Stomach smooth muscle (tissue), 2 donors: ENCODE data around the gene ATAD1.
"Not testable (repeated sequence)": the region's sequence is repeated elsewhere in the genome, so short reads cannot be mapped to it uniquely, and the experiment has no call there.

ENCODE experiments used
- H3K27ac ChIP-seq: one replicate; pipeline ENCODE4 v1.7.0; 2013; ENCODE audit warnings: mild to moderate bottlenecking, low read length, inconsistent platforms
- H3K27me3 ChIP-seq, 2 donors: one replicate each; pipeline ENCODE4 v1.7.0; 2013; ENCODE audit warnings: low read length in 2 of 2; ENCODE audit not compliant: insufficient read depth in 2 of 2, control insufficient read depth in 1 of 2
- H3K36me3 ChIP-seq, 2 donors: one replicate each; pipeline ENCODE4 v1.7.0; 2013; ENCODE audit warnings: low read length in 2 of 2; ENCODE audit not compliant: control insufficient read depth in 2 of 2, insufficient read depth in 2 of 2
- H3K4me1 ChIP-seq: one replicate; pipeline ENCODE4 v1.7.0; 2013; ENCODE audit warnings: low read length; ENCODE audit not compliant: control insufficient read depth, insufficient read depth
- H3K4me3 ChIP-seq, 2 donors: one replicate each; pipeline ENCODE4 v1.7.0; 2013; ENCODE audit warnings: low read length in 2 of 2
- H3K9ac ChIP-seq, 2 donors: one replicate each; pipeline ENCODE4 v1.7.0; 2013; ENCODE audit warnings: low read length in 2 of 2, mild to moderate bottlenecking in 1 of 2
- H3K9me3 ChIP-seq, 2 donors: one replicate each; pipeline ENCODE4 v1.7.0; 2013; ENCODE audit warnings: low read length in 2 of 2; ENCODE audit not compliant: control insufficient read depth in 2 of 2
- donor health status: healthy.
- donor health status: Pancreatic carcinoma.

Gene ATAD1

DNA sequence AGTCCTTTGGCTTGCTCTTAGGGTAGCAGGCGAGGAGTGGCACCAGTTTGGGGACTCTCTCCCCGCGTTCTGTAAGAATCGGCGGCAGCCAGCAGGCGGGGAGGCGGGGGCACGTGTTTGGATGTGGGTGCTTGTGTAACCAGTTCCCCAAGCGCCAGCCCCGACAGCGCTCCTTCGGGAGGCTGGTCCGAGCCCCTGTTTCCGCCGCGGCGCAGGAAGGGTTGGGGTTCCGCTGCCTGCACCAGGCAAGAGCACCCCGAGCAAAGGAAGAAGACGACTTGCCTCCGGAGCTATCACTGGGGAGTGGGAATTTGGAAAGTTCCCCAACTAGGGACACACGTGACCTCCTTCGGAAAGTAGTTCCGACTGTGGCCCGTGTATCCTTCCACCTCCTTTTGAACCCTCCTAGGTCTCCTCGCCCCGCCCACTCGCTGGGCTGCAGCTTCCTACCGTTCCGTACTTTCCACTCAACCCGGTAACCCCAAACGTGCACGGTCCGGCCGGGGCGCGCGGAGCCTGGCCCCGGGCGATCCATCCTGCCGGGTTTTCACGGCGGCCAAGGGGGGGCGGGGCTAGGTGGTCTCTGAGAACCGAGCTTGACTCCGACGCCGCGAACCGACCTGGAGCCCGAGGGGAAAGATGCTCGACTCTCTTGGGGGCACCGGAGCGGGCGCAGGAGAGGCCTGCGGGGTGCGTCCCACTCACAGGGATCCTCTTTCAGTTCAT is 44.1 kb upstream of the ATAD1 start:
- Histone ChIP-seq H3K4me3 (peak overlapping the region; percentile 93 to 97), H3K27ac (peak overlapping the region; percentile 84), H3K9me3 (no peaks in the 10 kb centered on the region), H3K27me3 (no peaks in the 10 kb centered on the region), H3K36me3 (no peaks in the 10 kb centered on the region), H3K4me1 (peaks cover 10% of the 10 kb centered on the region), H3K9ac (peak overlapping the region; percentile 73 to 83)

DNA sequence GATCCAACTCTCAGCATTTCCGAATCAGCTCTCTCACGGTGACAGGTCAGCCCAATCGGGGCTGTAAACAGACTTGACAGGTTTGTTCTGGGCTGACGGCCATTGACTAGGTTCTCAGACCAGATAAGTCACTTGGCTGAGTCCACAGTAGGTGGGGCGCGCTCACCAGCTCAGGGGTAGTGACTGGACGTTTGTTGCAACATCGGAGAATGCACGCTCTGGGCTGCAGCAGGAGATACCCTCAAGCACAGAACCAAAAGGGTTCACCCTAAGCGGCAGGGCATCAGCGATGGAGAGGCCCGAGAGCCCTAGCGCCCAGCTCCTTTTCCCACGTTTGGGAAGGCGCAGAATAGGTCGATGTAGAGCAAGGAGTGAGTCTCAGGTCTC is 43.5 kb upstream of the ATAD1 start:
- Histone ChIP-seq H3K4me1 (peaks cover 10% of the 10 kb centered on the region), H3K4me3 (peak overlapping the region; percentile 93 to 97), H3K27ac (peak overlapping the region; percentile 84), H3K9ac (peak overlapping the region; percentile 72 to 73), H3K27me3 (no peaks in the 10 kb centered on the region), H3K9me3 (no peaks in the 10 kb centered on the region), H3K36me3 (no peaks in the 10 kb centered on the region)

DNA sequence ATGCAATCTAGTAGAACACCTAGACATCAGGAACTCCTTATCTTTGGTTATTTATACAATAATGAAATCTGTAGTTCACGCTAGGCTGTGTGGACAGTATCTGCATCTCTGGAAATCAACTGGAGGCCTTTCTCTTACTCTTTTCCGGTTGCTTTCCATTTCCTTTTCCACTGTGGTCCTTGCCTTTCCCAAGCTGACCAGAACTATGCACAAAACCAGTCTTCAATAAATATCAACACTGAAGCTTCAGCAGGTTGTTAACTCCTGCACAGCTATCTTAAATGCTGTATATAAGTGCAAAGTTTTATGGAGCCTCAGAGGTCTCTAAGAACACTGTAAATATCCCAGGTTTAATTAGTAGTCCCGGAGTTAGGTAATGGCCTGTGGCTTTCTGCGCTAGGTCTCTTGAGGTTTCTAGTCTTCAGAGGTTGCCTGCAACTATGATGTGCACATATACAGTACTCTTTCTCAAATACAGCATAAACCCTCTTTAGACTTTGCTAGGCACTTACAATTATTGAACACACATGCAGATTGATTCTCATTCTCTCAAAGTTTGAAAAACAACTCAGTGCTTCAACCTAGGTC is 42.9 kb upstream of the ATAD1 start:
- H3K27ac ChIP-seq, result peak overlapping the region; percentile 84
- H3K27me3 ChIP-seq, result no peaks in the 10 kb centered on the region
- no peaks in the 10 kb centered on the region for H3K36me3 ChIP-seq
- peak overlapping the region in 1 of 2 donors; percentile 93 for H3K4me3 ChIP-seq
- H3K9ac ChIP-seq, result no peak overlapping the region
- H3K9me3 ChIP-seq, result no peaks in the 10 kb centered on the region
- peaks cover 10% of the 10 kb centered on the region for H3K4me1 ChIP-seq

DNA sequence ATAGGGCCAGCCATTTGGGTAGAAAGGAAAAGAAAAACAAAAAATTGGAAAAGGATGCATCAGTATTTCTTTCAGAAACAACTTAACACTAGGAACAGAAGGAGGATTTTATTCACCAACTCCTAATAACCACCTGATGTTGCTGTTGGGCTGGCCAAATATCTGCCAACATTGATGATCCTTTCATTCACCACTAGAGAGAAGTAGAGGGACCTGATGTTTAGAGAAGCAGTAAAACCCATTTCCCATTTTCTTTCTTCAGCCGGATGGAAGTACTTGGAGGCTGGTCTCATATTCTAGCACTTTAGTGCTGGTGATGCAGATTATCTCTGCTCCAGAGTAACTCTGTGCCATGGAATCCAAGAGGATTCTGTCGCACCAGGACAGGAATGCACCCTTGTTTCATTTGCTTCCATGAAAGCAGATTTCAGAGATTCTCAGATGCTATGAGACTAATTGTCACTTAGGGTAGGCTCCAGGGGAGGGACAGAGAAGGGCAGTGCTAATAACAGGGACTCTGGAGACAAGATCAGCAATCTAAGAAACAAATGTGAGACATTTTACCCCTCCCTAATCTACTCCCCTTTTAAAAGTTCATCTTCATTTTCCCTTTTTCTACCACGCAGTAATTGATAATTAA is 42.2 kb upstream of the ATAD1 start:
- H3K9ac ChIP-seq, result no peak overlapping the region
- peaks cover 10% of the 10 kb centered on the region for H3K4me1 ChIP-seq
- H3K27me3 ChIP-seq, result no peaks in the 10 kb centered on the region
- H3K27ac ChIP-seq, result no peak overlapping the region
- no peaks in the 10 kb centered on the region for H3K9me3 ChIP-seq
- no peak overlapping the region for H3K4me3 ChIP-seq
- no peaks in the 10 kb centered on the region for H3K36me3 ChIP-seq

DNA sequence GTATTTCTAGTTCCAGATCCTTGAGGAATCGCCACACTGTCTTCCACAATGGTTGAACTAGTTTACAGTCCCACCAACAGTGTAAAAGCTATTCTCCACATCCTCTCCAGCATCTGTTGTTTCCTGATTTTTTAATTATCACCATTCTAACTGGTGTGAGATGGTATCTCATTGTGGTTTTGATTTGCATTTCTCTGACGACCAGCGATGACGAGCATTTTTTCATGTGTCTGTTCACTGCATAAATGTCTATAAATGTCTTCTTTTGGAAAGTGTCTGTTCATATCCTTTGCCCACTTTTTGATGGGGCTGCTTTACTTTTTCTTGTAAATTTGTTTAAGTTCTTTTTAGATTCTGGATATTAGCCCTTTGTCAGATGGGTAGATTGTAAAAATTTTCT is 37.6 kb upstream of the ATAD1 start:
- H3K27ac ChIP-seq, H3K36me3 ChIP-seq, H3K4me3 ChIP-seq, H3K27me3 ChIP-seq, H3K4me1 ChIP-seq, H3K9ac ChIP-seq, H3K9me3 ChIP-seq: not testable (repeated sequence)

DNA sequence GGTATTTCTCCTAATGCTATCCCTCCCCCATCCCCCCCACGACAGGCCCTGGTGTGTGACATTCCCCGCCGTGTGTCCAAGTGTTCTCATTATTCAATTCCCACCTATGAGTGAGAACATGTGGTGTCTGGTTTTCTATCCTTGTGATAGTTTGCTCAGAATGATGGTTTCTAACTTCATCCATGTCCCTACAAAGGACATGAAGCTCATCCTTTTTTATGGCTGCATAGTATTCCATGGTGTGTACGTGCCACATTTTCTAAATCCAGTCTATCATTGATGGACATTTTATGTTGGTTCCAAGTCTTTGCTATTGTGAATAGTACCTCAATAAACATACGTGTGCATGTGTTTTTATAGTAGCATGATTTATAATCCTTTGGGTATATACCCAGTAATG is 37.2 kb upstream of the ATAD1 start:
- not testable (repeated sequence) for H3K27me3 ChIP-seq, H3K27ac ChIP-seq, H3K9me3 ChIP-seq, H3K36me3 ChIP-seq, H3K4me1 ChIP-seq, H3K9ac ChIP-seq, H3K4me3 ChIP-seq

DNA sequence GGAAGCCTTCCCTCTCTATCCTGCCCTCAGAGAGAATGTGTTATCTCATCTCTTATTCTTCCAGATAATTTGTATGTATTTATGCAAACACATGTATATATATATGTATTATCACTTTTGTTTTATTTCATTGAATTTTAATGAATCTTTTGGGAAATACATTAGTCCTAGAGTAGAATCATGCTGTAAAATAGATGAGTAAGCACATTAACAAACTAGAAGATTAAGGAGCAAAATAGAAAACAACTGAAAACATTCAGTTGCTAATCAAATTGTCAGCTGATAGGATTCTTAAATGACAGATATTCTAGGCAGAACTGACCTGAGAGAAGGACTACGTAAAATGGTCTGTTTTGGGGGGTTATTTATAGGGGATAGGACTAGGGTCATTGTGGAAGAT is 34.1 kb upstream of the ATAD1 start:
- Histone ChIP-seq H3K27ac (no peak overlapping the region), H3K4me3 (no peak overlapping the region), H3K9me3 (no peaks in the 10 kb centered on the region), H3K4me1 (no peaks in the 10 kb centered on the region), H3K27me3 (no peaks in the 10 kb centered on the region), H3K36me3 (no peaks in the 10 kb centered on the region), H3K9ac (no peak overlapping the region)

DNA sequence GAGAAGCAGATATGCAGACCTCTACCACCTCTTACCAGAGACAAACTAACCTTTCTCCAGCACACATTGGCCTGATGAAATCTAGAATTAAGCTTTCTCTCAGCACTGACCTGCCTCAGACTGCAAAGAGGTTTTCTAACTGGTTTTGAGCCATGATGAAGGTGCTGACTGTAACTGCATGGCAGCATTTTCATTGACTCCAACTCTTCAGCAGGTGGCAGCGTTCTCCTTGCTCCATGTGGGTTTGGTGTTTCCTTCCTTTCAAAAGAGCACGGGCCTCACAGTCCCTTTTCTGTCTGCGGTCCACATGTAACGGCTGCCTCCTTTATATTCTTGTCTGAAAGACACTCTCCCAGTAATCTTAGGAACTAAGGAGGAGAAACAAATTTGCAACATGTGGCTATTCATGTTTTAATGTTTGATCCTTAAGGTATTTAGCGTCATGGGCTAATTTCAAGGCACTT is 32.7 kb upstream of the ATAD1 start:
- peak overlapping the region; percentile 14 to 41 for H3K9ac ChIP-seq
- no peaks in the 10 kb centered on the region for H3K36me3 ChIP-seq

DNA sequence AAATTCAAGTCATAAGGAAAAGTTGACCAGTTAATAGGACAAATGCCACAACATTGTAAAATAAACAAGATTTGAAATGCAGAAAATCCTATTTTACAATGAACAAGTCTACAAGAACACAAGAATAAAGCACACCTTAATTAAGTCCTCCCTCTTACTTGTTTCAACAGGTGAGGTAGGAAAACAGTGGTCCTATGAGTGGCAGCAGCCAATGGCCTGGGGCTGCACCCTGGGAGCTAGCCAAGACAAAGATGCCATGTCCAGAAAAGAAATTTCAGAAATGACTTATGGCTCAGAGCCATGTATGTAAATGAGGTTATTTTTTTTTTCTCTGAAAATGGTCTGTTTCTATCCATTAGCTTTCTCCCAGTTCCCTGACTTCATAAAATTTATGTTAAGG is 31.0 kb upstream of the ATAD1 start:
- no peak overlapping the region for H3K27ac ChIP-seq
- H3K36me3 ChIP-seq, result no peaks in the 10 kb centered on the region
- H3K4me1 ChIP-seq, result no peaks in the 10 kb centered on the region
- no peaks in the 10 kb centered on the region for H3K9me3 ChIP-seq
- H3K9ac ChIP-seq, result no peak overlapping the region
- H3K27me3 ChIP-seq, result no peaks in the 10 kb centered on the region
- H3K4me3 ChIP-seq, result no peak overlapping the region

More for the DNA sequence above, 32.7 kb upstream of the ATAD1 start:
- Histone ChIP-seq H3K9me3 (no peaks in the 10 kb centered on the region), H3K4me1 (no peaks in the 10 kb centered on the region), H3K27ac (no peak overlapping the region), H3K4me3 (no peak overlapping the region), H3K27me3 (no peaks in the 10 kb centered on the region)

DNA sequence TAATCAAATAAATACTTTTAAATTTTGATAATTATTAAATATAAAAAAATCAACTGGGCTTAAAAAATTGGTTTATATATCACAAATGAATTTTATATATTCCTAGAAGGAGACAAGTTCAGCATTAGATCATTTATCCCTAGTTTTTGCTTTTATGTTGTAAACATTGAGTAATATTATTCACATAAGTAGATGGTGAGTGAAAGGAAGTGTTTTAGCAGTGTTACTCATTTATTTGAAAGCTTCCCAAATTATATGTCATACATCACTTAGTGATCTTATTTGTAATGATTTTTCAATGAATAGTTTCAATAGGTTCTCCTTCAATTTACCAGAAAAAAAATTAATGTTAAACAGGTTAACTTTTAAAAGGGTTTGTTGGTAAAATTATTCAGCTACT is 29.5 kb upstream of the ATAD1 start:
- Histone ChIP-seq H3K4me3 (no peak overlapping the region), H3K9ac (no peak overlapping the region), H3K27ac (no peak overlapping the region), H3K4me1 (no peaks in the 10 kb centered on the region), H3K36me3 (no peaks in the 10 kb centered on the region), H3K9me3 (no peaks in the 10 kb centered on the region), H3K27me3 (no peaks in the 10 kb centered on the region)

DNA sequence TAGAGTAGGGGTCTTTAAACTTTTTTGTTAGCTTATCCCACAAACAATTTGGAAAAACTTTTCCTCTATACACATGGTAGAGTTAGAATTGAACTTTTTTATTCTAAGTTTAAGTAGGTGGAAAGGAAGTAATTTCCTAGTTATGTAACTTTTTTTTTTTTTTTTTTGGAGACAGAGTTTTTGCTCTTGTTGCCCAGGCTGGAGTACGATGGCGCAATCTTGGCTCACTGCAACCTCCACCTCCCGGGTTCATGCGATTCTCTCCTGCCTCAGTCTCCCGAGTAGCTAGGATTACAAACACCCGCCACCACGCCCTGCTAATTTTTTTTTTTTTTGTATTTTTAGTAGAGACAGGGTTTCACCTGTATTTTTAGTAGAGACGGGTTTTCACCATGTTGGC is 28.7 kb upstream of the ATAD1 start:
- not testable (repeated sequence) for H3K4me1 ChIP-seq, H3K9ac ChIP-seq, H3K27me3 ChIP-seq, H3K36me3 ChIP-seq, H3K4me3 ChIP-seq, H3K9me3 ChIP-seq, H3K27ac ChIP-seq
